ENCODE measurements around the gene KISS1. TPM values are rescaled to one million over a fixed set of nuclear protein-coding genes. Genes with fewer than 3 reads are reported as not detected.
"Not testable (repeated sequence)": the region's sequence is repeated elsewhere in the genome, so short reads cannot be mapped to it uniquely, and the experiment has no call there.

KISS1 gene
- total RNA-seq, 1 experiment from 2014 or later: 0.35 TPM

GRCh38 chr1:204240233-204240632 lies 43.9 kb upstream of the KISS1 start (continued):
- TF ChIP-seq JUN (CRISPR knock-in tag; IDR thresholded peaks at IDR 0.05) (no peak), NFATC4 (CRISPR knock-in tag; IDR thresholded peaks at IDR 0.05) (no peak), ZSCAN18 (CRISPR knock-in tag; IDR thresholded peaks at IDR 0.05) (no peak), CBFB (CRISPR knock-in tag; IDR thresholded peaks at IDR 0.05; ENCODE audit: low read depth) (no peak), ZNF423 (CRISPR knock-in tag; IDR thresholded peaks at IDR 0.05) (no peak), ATF3 (CRISPR knock-in tag; conservative IDR thresholded peaks at IDR 0.05) (no peak), CDX4 (CRISPR knock-in tag; IDR thresholded peaks at IDR 0.05; ENCODE audit: borderline replicate concordance) (no peak), FOXP1 (CRISPR knock-in tag; IDR thresholded peaks at IDR 0.05; ENCODE audit: borderline replicate concordance) (no peak), ZNF532 (CRISPR knock-in tag; IDR thresholded peaks at IDR 0.05; ENCODE audit: borderline replicate concordance) (no peak)

GRCh38 chr1:204239401-204239800 lies 43.1 kb upstream of the KISS1 start:
- H3K27me3 Mint-ChIP-seq (ENCODE audit: low read depth); ATAC-seq; H3K4me3 Mint-ChIP-seq; H3K4me1 Mint-ChIP-seq; CTCF ChIA-PET; POLR2A ChIA-PET; DNase-seq (ENCODE audit: low spot score); H3K27ac Mint-ChIP-seq: not testable (repeated sequence)
- H3K36me3 Mint-ChIP-seq: peaks cover 19% of the 10 kb centered on the region
- H3K9me3 Mint-ChIP-seq: peaks cover 12% of the 10 kb centered on the region

- CTCF ChIA-PET; POLR2A ChIA-PET; ATAC-seq; H3K27me3 Mint-ChIP-seq (ENCODE audit: low read depth); H3K4me3 Mint-ChIP-seq; H3K4me1 Mint-ChIP-seq; H3K27ac Mint-ChIP-seq; DNase-seq (ENCODE audit: low spot score): not testable (repeated sequence)
- Mint-ChIP-seq H3K9me3 (peaks cover 12% of the 10 kb centered on the region), H3K36me3 (peaks cover 25% of the 10 kb centered on the region)
Measured at GRCh38 chr1:204238520-204238919, 42.2 kb upstream of the KISS1 start.

- H3K27me3 Mint-ChIP-seq (ENCODE audit: low read depth); H3K4me1 Mint-ChIP-seq; DNase-seq (ENCODE audit: low spot score); H3K27ac Mint-ChIP-seq; H3K4me3 Mint-ChIP-seq; POLR2A ChIA-PET; ATAC-seq; CTCF ChIA-PET: not testable (repeated sequence)
- Mint-ChIP-seq H3K9me3 (peaks cover 12% of the 10 kb centered on the region), H3K36me3 (peaks cover 25% of the 10 kb centered on the region)
Measured at GRCh38 chr1:204237515-204237914, 41.2 kb upstream of the KISS1 start.

GRCh38 chr1:204232526-204232925 lies 36.2 kb upstream of the KISS1 start:
- Mint-ChIP-seq H3K4me1 (no peaks in the 10 kb centered on the region), H3K36me3 (peaks cover 27% of the 10 kb centered on the region), H3K4me3 (no peak overlapping the region), H3K27me3 (ENCODE audit: low read depth) (no peaks in the 10 kb centered on the region), H3K27ac (no peak overlapping the region), H3K9me3 (peaks cover 16% of the 10 kb centered on the region)
- ChIA-PET POLR2A (no interaction called here), CTCF (interaction anchor here (0.8 to 0.9 kb wide), 2 partner anchors 19 to 25 kb away, joined by 3 read pairs; partner anchors contain the start of gene GOLT1A)
- ATAC-seq (no peak), DNase-seq (ENCODE audit: low spot score) (no peak)
- no peak for TF ChIP-seq ZNF263 (CRISPR knock-in tag; IDR thresholded peaks at IDR 0.05; ENCODE audit: low read depth)
- no peak for TF ChIP-seq RORB (CRISPR knock-in tag; IDR thresholded peaks at IDR 0.05)
- no peak for TF ChIP-seq E2F4 (CRISPR knock-in tag; IDR thresholded peaks at IDR 0.05; ENCODE audit: borderline replicate concordance, low read depth)
- TF ChIP-seq ZNF671 (CRISPR knock-in tag; IDR thresholded peaks at IDR 0.05): no peak
- TF ChIP-seq ATF3 (CRISPR knock-in tag; conservative IDR thresholded peaks at IDR 0.05): no peak
- TF ChIP-seq ZNF281 (CRISPR knock-in tag; IDR thresholded peaks at IDR 0.05): no peak
- no peak for TF ChIP-seq ZSCAN18 (CRISPR knock-in tag; IDR thresholded peaks at IDR 0.05)
